ENCODE measurements around the gene EPN2. TPM values are rescaled to one million over a fixed set of nuclear protein-coding genes. Genes with fewer than 3 reads are reported as not detected.

Gene EPN2
- total and polyA plus RNA-seq, 2 experiments from 2014 or later = 34.0 to 149 TPM

DNA sequence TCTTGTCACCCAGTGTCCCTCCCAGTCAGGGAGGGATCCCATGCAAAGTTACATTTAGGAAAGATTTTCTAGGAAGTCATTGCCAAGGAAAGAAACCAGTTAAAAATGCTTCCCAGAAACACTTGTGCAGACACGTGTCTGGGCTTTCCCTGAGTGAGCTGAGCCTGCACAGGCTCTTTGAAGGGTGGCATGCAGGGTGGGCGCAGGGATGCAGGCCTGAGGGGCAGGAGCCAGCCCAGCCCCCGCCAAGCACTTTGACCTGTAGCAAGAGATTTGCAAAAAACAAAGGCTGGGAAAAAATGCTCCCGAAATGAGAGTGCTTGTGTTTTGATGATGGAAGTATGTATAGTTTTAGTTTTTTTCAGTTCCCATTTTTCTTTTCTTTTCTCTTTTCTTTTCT, 73.0 kb downstream of the EPN2 start:
- no peak overlapping the region for H2AFZ ChIP-seq
- H3K4me2 ChIP-seq = no peak overlapping the region
- H3K27me3 Mint-ChIP-seq (ENCODE audit: insufficient read depth, low read depth, poor library complexity) = peaks cover 10% of the 10 kb centered on the region
- H3K9me3 Mint-ChIP-seq = no peaks in the 10 kb centered on the region; the same call in 2 of the 3 replicates
- H3K79me2 ChIP-seq (replicated peaks; ENCODE audit: insufficient read depth) = 0 out of 2 replicates have a peak, but pooled peaks cover 6% of the 10 kb centered on the region
- peaks cover 34% of the 10 kb centered on the region for H3K36me3 Mint-ChIP-seq (ENCODE audit: low read depth)
- no peaks in the 10 kb centered on the region for H3K9me2 ChIP-seq (ENCODE audit: insufficient read depth)
- peaks cover 10% of the 10 kb centered on the region for H3K4me1 Mint-ChIP-seq
- H3K27me3 ChIP-seq (ENCODE audit: insufficient read depth) = no peaks in the 10 kb centered on the region
- ATAC-seq (no peak), DNase-seq (ENCODE audit: low spot score) (no peak)
- H3K27ac ChIP-seq (ENCODE audit: low read depth) = no peak overlapping the region
- no peak overlapping the region for H3K4me3 ChIP-seq
- no peaks in the 10 kb centered on the region; the same call in 1 of the 2 replicates for H4K20me1 ChIP-seq (replicated peaks; ENCODE audit: insufficient read depth)
- no peak overlapping the region for H3K4me3 Mint-ChIP-seq
- no peak for TF ChIP-seq CREB1 (CRISPR knock-in tag; IDR thresholded peaks at IDR 0.05; ENCODE audit: low read depth)
- TF ChIP-seq EZH2 (IDR thresholded peaks at IDR 0.05; ENCODE audit: low read depth, unreplicated experiment) = no peak
- TF ChIP-seq, protein P1, sequence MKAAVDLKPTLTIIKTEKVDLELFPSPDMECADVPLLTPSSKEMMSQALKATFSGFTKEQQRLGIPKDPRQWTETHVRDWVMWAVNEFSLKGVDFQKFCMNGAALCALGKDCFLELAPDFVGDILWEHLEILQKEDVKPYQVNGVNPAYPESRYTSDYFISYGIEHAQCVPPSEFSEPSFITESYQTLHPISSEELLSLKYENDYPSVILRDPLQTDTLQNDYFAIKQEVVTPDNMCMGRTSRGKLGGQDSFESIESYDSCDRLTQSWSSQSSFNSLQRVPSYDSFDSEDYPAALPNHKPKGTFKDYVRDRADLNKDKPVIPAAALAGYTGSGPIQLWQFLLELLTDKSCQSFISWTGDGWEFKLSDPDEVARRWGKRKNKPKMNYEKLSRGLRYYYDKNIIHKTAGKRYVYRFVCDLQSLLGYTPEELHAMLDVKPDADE (IDR thresholded peaks at IDR 0.05) = no peak
- TF ChIP-seq POLR2AphosphoS5 (IDR thresholded peaks at IDR 0.05; ENCODE audit: low read depth) = no peak
- TF ChIP-seq, protein P2, sequence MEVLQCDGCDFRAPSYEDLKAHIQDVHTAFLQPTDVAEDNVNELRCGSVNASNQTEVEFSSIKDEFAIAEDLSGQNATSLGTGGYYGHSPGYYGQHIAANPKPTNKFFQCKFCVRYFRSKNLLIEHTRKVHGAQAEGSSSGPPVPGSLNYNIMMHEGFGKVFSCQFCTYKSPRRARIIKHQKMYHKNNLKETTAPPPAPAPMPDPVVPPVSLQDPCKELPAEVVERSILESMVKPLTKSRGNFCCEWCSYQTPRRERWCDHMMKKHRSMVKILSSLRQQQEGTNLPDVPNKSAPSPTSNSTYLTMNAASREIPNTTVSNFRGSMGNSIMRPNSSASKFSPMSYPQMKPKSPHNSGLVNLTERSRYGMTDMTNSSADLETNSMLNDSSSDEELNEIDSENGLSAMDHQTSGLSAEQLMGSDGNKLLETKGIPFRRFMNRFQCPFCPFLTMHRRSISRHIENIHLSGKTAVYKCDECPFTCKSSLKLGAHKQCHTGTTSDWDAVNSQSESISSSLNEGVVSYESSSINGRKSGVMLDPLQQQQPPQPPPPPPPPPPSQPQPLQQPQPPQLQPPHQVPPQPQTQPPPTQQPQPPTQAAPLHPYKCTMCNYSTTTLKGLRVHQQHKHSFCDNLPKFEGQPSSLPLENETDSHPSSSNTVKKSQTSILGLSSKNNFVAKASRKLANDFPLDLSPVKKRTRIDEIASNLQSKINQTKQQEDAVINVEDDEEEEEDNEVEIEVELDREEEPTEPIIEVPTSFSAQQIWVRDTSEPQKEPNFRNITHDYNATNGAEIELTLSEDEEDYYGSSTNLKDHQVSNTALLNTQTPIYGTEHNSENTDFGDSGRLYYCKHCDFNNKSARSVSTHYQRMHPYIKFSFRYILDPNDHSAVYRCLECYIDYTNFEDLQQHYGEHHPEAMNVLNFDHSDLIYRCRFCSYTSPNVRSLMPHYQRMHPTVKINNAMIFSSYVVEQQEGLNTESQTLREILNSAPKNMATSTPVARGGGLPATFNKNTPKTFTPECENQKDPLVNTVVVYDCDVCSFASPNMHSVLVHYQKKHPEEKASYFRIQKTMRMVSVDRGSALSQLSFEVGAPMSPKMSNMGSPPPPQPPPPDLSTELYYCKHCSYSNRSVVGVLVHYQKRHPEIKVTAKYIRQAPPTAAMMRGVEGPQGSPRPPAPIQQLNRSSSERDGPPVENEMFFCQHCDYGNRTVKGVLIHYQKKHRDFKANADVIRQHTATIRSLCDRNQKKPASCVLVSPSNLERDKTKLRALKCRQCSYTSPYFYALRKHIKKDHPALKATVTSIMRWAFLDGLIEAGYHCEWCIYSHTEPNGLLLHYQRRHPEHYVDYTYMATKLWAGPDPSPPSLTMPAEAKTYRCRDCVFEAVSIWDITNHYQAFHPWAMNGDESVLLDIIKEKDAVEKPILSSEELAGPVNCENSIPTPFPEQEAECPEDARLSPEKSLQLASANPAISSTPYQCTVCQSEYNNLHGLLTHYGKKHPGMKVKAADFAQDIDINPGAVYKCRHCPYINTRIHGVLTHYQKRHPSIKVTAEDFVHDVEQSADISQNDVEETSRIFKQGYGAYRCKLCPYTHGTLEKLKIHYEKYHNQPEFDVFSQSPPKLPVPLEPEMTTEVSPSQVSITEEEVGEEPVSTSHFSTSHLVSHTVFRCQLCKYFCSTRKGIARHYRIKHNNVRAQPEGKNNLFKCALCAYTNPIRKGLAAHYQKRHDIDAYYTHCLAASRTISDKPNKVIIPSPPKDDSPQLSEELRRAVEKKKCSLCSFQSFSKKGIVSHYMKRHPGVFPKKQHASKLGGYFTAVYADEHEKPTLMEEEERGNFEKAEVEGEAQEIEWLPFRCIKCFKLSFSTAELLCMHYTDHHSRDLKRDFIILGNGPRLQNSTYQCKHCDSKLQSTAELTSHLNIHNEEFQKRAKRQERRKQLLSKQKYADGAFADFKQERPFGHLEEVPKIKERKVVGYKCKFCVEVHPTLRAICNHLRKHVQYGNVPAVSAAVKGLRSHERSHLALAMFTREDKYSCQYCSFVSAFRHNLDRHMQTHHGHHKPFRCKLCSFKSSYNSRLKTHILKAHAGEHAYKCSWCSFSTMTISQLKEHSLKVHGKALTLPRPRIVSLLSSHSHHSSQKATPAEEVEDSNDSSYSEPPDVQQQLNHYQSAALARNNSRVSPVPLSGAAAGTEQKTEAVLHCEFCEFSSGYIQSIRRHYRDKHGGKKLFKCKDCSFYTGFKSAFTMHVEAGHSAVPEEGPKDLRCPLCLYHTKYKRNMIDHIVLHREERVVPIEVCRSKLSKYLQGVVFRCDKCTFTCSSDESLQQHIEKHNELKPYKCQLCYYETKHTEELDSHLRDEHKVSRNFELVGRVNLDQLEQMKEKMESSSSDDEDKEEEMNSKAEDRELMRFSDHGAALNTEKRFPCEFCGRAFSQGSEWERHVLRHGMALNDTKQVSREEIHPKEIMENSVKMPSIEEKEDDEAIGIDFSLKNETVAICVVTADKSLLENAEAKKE (CRISPR knock-in tag; IDR thresholded peaks at IDR 0.05) = no peak
- 0 out of 2 replicates have a peak, but pooled peaks cover 3% of the 10 kb centered on the region for H3K36me3 ChIP-seq (ENCODE audit: insufficient read depth)
- H3K27ac Mint-ChIP-seq = no peak overlapping the region
- no peaks in the 10 kb centered on the region for H3K4me1 ChIP-seq (ENCODE audit: insufficient read depth)
- no peaks in the 10 kb centered on the region for H3F3A ChIP-seq (replicated peaks; ENCODE audit: low read depth)
